OCI-LY3 (cell line): Measurements from ENCODE around the gene ATP9A.
"Not testable (repeated sequence)": the region's sequence is repeated elsewhere in the genome, so short reads cannot be mapped to it uniquely, and the experiment has no call there.

ENCODE experiments used
- H2AFZ ChIP-seq: fragments of 200-600, 300-600 bp; shearing (Covaris generic); 2 replicates; pipeline ENCODE4 v1.6.0; 2014; ENCODE audit warnings: antibody characterized with exemption, low read depth, low read length
- H3K27ac ChIP-seq: fragments of 200-600, 300-600 bp; sonication (generic); 2 replicates; pipeline ENCODE4 v1.5.1; 2014; ENCODE audit warnings: mild to moderate bottlenecking, low read length, moderate library complexity, mixed read lengths
- H3K27me3 ChIP-seq: fragments of 200-600, 300-600 bp; sonication (generic); 2 replicates; pipeline ENCODE4 v1.6.1; 2014; ENCODE audit warnings: low read depth, low read length, mixed read lengths
- H3K36me3 ChIP-seq: fragments of 200-600, 300-600 bp; sonication (generic); replicated peaks from 2 replicates; pipeline ENCODE3; 2014; ENCODE audit warnings: low read depth, low read length, mixed read lengths
- H3K4me1 ChIP-seq: fragments of 300-600, 200-600 bp; sonication (generic); 2 replicates; pipeline ENCODE4 v1.6.1; 2014; ENCODE audit warnings: low read length, mixed read lengths
- H3K4me2 ChIP-seq: fragments of 200-600, 300-600 bp; sonication (generic); 2 replicates; pipeline ENCODE4 v1.6.1; 2014; ENCODE audit warnings: low read length, mixed read lengths
- H3K4me3 ChIP-seq: fragments of 300-600, 200-600 bp; sonication (generic); 2 replicates; pipeline ENCODE4 v1.5.1; 2014; ENCODE audit warnings: antibody characterized with exemption, mild to moderate bottlenecking, low read length, moderate library complexity
- H3K79me2 ChIP-seq: fragments of 300-600, 200-600 bp; shearing (Covaris generic); 2 replicates; pipeline ENCODE4 v1.6.1; 2014; ENCODE audit warnings: mild to moderate bottlenecking, low read length, mixed read lengths
- H3K9ac ChIP-seq: fragments of 300-600, 200-600 bp; shearing (Covaris generic); 2 replicates; pipeline ENCODE4 v1.6.0; 2014; ENCODE audit warnings: mild to moderate bottlenecking, low read length, moderate library complexity
- H3K9me3 ChIP-seq: fragments of 200-600, 300-600 bp; shearing (Covaris generic); 2 replicates; pipeline ENCODE4 v1.6.1; 2014; ENCODE audit warnings: low read length, mixed read lengths; ENCODE audit not compliant: insufficient read depth
- H4K20me1 ChIP-seq: fragments of 200-600, 300-600 bp; sonication (generic); 2 replicates; pipeline ENCODE4 v1.6.1; 2016; ENCODE audit warnings: low read length, mixed read lengths; ENCODE audit not compliant: insufficient read depth
- EZH2phosphoT487 ChIP-seq: fragments of 200-600 bp; shearing (Covaris generic); IDR thresholded peaks from 2 replicates; pipeline ENCODE4 v1.6.1; 2018; ENCODE audit warnings: antibody characterized with exemption, mixed run types, low read depth
- TF ChIP-seq, protein P1 (sequence below): fragments of 200-600, 300-600 bp; sonication (generic); IDR thresholded peaks from 2 replicates; pipeline ENCODE4 v1.5.1; 2014; ENCODE audit warnings: antibody characterized with exemption, low read length, low read depth

The ATP9A gene

DNA sequence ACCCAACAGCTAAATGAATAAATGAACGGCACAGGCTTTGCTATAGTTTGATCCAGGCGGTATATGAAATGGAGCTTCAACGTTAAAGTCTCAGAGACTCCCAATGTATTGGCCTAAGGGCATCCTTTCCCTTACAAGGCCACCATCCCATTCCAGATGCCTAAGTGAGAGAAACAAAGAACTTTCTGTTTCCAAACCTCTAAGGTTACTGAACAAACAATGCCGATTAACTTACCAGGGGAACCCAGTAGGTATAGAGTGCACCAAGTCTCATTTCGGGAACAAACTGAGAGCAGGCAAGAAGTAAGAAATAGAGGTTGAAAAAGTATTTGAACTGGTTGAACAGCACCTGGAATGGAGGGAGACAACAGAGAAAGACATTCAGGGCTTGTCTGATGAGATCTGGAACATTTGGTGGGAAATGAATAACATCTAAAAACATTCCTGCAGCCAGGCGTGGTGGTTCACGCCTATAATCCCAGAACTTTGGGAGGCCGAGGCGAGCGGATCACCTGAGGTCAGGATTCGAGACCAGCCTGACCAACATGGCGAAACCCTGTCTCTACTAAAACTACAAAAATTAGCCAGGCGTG, 42.5 kb downstream of the ATP9A start:
- Histone ChIP-seq H3K4me2 (no peak overlapping the region), H3K4me1 (no peaks in the 10 kb centered on the region), H3K79me2 (no peaks in the 10 kb centered on the region), H4K20me1 (no peaks in the 10 kb centered on the region), H3K4me3 (no peak overlapping the region), H3K27me3 (peaks cover 8% of the 10 kb centered on the region; the same call in 1 of the 2 replicates), H3K36me3 (no peaks in the 10 kb centered on the region), H3K9me3 (no peaks in the 10 kb centered on the region), H2AFZ (no peak overlapping the region), H3K9ac (no peak overlapping the region), H3K27ac (no peak overlapping the region)
- TF ChIP-seq, protein P1, sequence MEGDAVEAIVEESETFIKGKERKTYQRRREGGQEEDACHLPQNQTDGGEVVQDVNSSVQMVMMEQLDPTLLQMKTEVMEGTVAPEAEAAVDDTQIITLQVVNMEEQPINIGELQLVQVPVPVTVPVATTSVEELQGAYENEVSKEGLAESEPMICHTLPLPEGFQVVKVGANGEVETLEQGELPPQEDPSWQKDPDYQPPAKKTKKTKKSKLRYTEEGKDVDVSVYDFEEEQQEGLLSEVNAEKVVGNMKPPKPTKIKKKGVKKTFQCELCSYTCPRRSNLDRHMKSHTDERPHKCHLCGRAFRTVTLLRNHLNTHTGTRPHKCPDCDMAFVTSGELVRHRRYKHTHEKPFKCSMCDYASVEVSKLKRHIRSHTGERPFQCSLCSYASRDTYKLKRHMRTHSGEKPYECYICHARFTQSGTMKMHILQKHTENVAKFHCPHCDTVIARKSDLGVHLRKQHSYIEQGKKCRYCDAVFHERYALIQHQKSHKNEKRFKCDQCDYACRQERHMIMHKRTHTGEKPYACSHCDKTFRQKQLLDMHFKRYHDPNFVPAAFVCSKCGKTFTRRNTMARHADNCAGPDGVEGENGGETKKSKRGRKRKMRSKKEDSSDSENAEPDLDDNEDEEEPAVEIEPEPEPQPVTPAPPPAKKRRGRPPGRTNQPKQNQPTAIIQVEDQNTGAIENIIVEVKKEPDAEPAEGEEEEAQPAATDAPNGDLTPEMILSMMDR = no peak
- TF ChIP-seq EZH2phosphoT487 = no peak

GRCh38 chr20:51723026-51723425, 45.2 kb downstream of the ATP9A start:
- not testable (repeated sequence) for H2AFZ ChIP-seq, H3K4me3 ChIP-seq, H3K4me2 ChIP-seq, H3K9ac ChIP-seq, H3K36me3 ChIP-seq, H4K20me1 ChIP-seq, H3K27me3 ChIP-seq, H3K4me1 ChIP-seq, H3K79me2 ChIP-seq, H3K27ac ChIP-seq, H3K9me3 ChIP-seq

DNA sequence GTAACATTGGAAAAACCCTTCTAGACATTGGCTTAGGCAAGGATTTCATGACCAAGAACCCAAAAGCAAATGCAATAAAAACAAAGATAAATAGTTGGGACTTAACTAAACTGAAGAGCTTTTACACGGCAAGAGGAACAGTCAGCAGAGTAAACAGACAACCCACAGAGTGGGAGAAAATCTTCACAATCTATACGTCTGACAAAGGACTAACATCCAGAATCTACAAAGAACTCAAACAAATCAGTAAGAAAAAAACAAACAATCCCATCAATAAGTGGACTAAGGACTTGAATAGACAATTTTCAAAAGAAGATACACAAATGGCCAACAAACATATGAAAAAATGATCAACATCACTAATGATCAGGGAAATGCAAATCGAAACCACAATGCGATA, 45.9 kb downstream of the ATP9A start:
- not testable (repeated sequence) for H3K36me3 ChIP-seq, H3K4me1 ChIP-seq, H3K27ac ChIP-seq, H3K4me2 ChIP-seq, H3K4me3 ChIP-seq, H3K79me2 ChIP-seq, H3K9me3 ChIP-seq, H3K9ac ChIP-seq, H2AFZ ChIP-seq, H4K20me1 ChIP-seq
- H3K27me3 ChIP-seq = peaks cover 11% of the 10 kb centered on the region

- H3K9me3 ChIP-seq = no peaks in the 10 kb centered on the region
Measured at GRCh38 chr20:51720854-51721253, 47.3 kb downstream of the ATP9A start.

DNA sequence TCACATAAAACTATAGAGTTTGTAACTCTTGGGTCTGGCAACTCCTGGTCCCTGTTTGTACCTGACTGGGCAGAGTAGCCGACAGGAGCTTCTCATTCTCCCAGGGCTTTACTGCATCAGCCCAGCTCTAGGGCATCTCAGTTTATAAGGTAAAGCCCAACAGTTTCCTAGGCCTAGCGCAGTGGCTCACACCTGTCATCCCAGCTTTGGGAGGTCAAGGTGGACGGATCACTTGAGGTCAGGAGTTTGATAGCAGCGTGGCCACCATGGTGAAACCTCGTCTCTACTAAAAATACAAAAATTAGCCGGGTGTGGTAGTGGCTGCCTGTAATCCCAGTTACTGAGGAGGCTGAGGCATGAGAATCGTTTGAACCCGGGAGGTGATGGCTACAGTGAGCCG, 47.8 kb downstream of the ATP9A start:
- Histone ChIP-seq H3K9ac (no peak overlapping the region), H3K79me2 (no peaks in the 10 kb centered on the region), H3K27ac (no peak overlapping the region), H3K4me2 (no peak overlapping the region), H2AFZ (no peak overlapping the region), H3K9me3 (no peaks in the 10 kb centered on the region), H3K27me3 (peaks cover 13% of the 10 kb centered on the region), H3K36me3 (no peaks in the 10 kb centered on the region), H3K4me3 (no peak overlapping the region), H3K4me1 (no peaks in the 10 kb centered on the region), H4K20me1 (no peaks in the 10 kb centered on the region)
- TF ChIP-seq, protein P1 = no peak

More at GRCh38 chr20:51720854-51721253, 47.3 kb downstream of the ATP9A start:
- Histone ChIP-seq H3K36me3 (no peaks in the 10 kb centered on the region), H3K79me2 (no peaks in the 10 kb centered on the region), H4K20me1 (no peaks in the 10 kb centered on the region), H2AFZ (no peak overlapping the region), H3K4me2 (no peak overlapping the region), H3K27me3 (peaks cover 13% of the 10 kb centered on the region), H3K27ac (no peak overlapping the region), H3K9ac (no peak overlapping the region), H3K4me3 (no peak overlapping the region), H3K4me1 (no peaks in the 10 kb centered on the region)
- TF ChIP-seq, protein P1 = no peak
- TF ChIP-seq EZH2phosphoT487 = no peak
